Liver (tissue), 3 donors: ENCODE data around the gene MAPK8IP3.

Experiments
- EGR1 ChIP-seq, 2 donors: IDR thresholded peaks; 2 replicates each; pipeline ENCODE4 v1.6.1; 2016 to 2018; ENCODE audit warnings: antibody characterized with exemption in 2 of 2, low read depth in 2 of 2
- FOXA1 ChIP-seq: IDR thresholded peaks from 2 replicates; pipeline ENCODE4 v1.6.1; 2016; ENCODE audit warnings: antibody characterized with exemption
- GABPA ChIP-seq, 2 donors: IDR thresholded peaks in 1 of 2; conservative IDR thresholded peaks in 1 of 2; 2 replicates each; pipeline ENCODE4 v1.6.1; 2016; ENCODE audit warnings: antibody characterized with exemption in 2 of 2, mild to moderate bottlenecking in 1 of 2, moderate library complexity in 1 of 2
- HNF4G ChIP-seq: IDR thresholded peaks from 2 replicates; pipeline ENCODE4 v1.6.1; 2016; ENCODE audit warnings: antibody characterized with exemption
- JUND ChIP-seq, 2 donors: IDR thresholded peaks; 2 replicates each; pipeline ENCODE4 v1.6.1; 2016; ENCODE audit warnings: antibody characterized with exemption in 2 of 2
- MAX ChIP-seq: IDR thresholded peaks from 2 replicates; pipeline ENCODE4 v1.6.1; 2016; ENCODE audit warnings: antibody characterized with exemption
- NR2F2 ChIP-seq: IDR thresholded peaks from 2 replicates; pipeline ENCODE4 v1.6.1; 2016; ENCODE audit warnings: antibody characterized with exemption
- RAD21 ChIP-seq, 2 donors: IDR thresholded peaks; 2 replicates each; pipeline ENCODE4 v1.6.1; 2016; ENCODE audit warnings: antibody characterized with exemption in 2 of 2, mild to moderate bottlenecking in 2 of 2
- SP1 ChIP-seq: IDR thresholded peaks from 2 replicates; pipeline ENCODE4 v1.6.1; 2018; ENCODE audit warnings: antibody characterized with exemption, mild to moderate bottlenecking
- TAF1 ChIP-seq: conservative IDR thresholded peaks from 2 replicates; pipeline ENCODE4 v1.6.1; 2016; ENCODE audit warnings: antibody characterized with exemption, mild to moderate bottlenecking
- YY1 ChIP-seq: IDR thresholded peaks from 2 replicates; pipeline ENCODE4 v1.6.1; 2016; ENCODE audit warnings: antibody characterized with exemption, mild to moderate bottlenecking
- ZBTB33 ChIP-seq: IDR thresholded peaks from 2 replicates; pipeline ENCODE4 v1.6.1; 2016; ENCODE audit warnings: antibody characterized with exemption
- TF ChIP-seq, protein P1 (sequence below): fragments of 150-350 bp; IDR thresholded peaks from 2 replicates; pipeline ENCODE4 v1.5.1; 2017; ENCODE audit warnings: improper control_type of control experiment, low read depth, low read length; ENCODE audit not compliant: missing input control
- TF ChIP-seq, protein P2 (sequence below): IDR thresholded peaks from 2 replicates; pipeline ENCODE4 v1.6.1; 2016; ENCODE audit warnings: antibody characterized with exemption, mild to moderate bottlenecking
- donor health status: healthy.
- donor health status: healthy.

DNA sequence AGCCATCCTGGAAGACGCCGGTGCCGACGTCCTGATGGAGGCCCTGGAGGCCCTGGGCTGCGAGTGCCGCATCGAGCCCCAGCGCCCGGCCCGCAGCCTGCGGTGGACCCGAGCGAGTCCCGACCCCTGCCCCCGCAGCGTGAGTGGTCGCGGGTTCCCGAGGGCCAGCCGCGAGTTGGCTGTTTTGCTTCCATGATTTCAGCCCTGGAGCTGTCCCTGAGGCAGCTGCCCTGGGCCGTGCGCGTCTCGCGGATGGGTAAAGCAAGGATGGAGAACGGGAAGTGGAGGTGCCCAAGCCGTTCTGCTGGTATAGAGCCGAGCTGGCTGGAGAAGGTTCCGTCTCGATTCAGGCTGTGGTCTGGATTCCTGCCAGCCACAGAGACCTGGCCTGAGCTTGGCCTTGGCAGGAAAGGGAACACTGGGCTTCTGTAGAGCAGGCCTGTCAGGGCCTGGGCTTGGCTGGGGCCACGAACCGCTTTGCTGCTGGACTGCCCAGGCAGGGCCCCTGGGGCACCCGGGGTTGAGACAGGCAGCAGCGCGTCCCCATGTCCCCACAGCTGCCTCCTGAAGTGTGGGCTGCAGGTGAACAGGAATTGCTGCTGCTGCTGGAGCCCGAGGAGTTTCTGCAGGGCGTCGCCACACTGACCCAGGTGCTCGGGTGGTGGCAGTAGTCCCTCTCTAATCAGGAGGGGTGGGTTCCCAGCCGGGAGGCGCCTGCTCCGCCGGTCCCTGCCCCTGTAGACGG is 67.9 kb downstream of the MAPK8IP3 start:
- TF ChIP-seq, protein P1, sequence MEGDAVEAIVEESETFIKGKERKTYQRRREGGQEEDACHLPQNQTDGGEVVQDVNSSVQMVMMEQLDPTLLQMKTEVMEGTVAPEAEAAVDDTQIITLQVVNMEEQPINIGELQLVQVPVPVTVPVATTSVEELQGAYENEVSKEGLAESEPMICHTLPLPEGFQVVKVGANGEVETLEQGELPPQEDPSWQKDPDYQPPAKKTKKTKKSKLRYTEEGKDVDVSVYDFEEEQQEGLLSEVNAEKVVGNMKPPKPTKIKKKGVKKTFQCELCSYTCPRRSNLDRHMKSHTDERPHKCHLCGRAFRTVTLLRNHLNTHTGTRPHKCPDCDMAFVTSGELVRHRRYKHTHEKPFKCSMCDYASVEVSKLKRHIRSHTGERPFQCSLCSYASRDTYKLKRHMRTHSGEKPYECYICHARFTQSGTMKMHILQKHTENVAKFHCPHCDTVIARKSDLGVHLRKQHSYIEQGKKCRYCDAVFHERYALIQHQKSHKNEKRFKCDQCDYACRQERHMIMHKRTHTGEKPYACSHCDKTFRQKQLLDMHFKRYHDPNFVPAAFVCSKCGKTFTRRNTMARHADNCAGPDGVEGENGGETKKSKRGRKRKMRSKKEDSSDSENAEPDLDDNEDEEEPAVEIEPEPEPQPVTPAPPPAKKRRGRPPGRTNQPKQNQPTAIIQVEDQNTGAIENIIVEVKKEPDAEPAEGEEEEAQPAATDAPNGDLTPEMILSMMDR, result no peak
- no peak for TF ChIP-seq RAD21 (IDR thresholded peaks at IDR 0.05)
- no peak for TF ChIP-seq HNF4G
- no peak for TF ChIP-seq FOXA1
- TF ChIP-seq, protein P2, sequence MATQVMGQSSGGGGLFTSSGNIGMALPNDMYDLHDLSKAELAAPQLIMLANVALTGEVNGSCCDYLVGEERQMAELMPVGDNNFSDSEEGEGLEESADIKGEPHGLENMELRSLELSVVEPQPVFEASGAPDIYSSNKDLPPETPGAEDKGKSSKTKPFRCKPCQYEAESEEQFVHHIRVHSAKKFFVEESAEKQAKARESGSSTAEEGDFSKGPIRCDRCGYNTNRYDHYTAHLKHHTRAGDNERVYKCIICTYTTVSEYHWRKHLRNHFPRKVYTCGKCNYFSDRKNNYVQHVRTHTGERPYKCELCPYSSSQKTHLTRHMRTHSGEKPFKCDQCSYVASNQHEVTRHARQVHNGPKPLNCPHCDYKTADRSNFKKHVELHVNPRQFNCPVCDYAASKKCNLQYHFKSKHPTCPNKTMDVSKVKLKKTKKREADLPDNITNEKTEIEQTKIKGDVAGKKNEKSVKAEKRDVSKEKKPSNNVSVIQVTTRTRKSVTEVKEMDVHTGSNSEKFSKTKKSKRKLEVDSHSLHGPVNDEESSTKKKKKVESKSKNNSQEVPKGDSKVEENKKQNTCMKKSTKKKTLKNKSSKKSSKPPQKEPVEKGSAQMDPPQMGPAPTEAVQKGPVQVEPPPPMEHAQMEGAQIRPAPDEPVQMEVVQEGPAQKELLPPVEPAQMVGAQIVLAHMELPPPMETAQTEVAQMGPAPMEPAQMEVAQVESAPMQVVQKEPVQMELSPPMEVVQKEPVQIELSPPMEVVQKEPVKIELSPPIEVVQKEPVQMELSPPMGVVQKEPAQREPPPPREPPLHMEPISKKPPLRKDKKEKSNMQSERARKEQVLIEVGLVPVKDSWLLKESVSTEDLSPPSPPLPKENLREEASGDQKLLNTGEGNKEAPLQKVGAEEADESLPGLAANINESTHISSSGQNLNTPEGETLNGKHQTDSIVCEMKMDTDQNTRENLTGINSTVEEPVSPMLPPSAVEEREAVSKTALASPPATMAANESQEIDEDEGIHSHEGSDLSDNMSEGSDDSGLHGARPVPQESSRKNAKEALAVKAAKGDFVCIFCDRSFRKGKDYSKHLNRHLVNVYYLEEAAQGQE, result no peak
- no peak for TF ChIP-seq TAF1
- no peak for TF ChIP-seq YY1
- no peak for TF ChIP-seq SP1
- no peak for TF ChIP-seq GABPA (IDR thresholded peaks at IDR 0.05 in 1 of 2, conservative IDR thresholded peaks at IDR 0.05 in 1 of 2)
- no peak for TF ChIP-seq MAX
- TF ChIP-seq NR2F2, result no peak
- TF ChIP-seq EGR1 (IDR thresholded peaks at IDR 0.05; ENCODE audit: low read depth in 2 of 2), result no peak
- no peak for TF ChIP-seq ZBTB33
- TF ChIP-seq JUND (IDR thresholded peaks at IDR 0.05), result no peak
